Measurements from ENCODE around the gene C1orf87. TPM values are rescaled to one million over a fixed set of nuclear protein-coding genes. Genes with fewer than 3 reads are reported as not detected.

C1orf87 gene
- total and polyA plus RNA-seq, 2 donors (not counting 3 experiments of a cell fraction or from before 2014, with no cell fraction given): not detected

GRCh38 chr1:59992040-59992820 is 81.3 kb downstream of the C1orf87 start:
- Histone ChIP-seq H2AFZ (ENCODE audit: low read depth, low read length) (no peak overlapping the region), H3K9me1 (replicated peaks; ENCODE audit: control insufficient read depth, extremely low read depth, insufficient read depth, low read length) (no peaks in the 10 kb centered on the region), H3K4me2 (ENCODE audit: insufficient read depth, low read length) (no peak overlapping the region), H3K27me3 (ENCODE audit: control insufficient read depth in 2 of 2, insufficient read depth in 2 of 2, low read length in 2 of 2) (peaks cover 0 to 3% of the 10 kb centered on the region in 2 experiments), H4K20me1 (replicated peaks; ENCODE audit: control insufficient read depth, extremely low read depth, insufficient read depth, low read length) (no peaks in the 10 kb centered on the region), H3K9me3 (replicated peaks; ENCODE audit: control insufficient read depth, insufficient read depth, low read length) (no peaks in the 10 kb centered on the region), H3K4me1 (ENCODE audit: control insufficient read depth, extremely low read depth, insufficient read depth, low read length) (no peaks in the 10 kb centered on the region), H3K36me3 (ENCODE audit: control insufficient read depth in 2 of 2, extremely low read depth in 1 of 2, insufficient read depth in 2 of 2, low read length in 2 of 2) (no peaks in the 10 kb centered on the region), H3K9ac (replicated peaks; ENCODE audit: extremely low read depth, insufficient read depth, low read length) (no peak overlapping the region), H3K79me2 (ENCODE audit: control insufficient read depth, insufficient read depth, low read length) (no peaks in the 10 kb centered on the region), H3K4me3 (replicated peaks in 1 of 3; ENCODE audit: insufficient read depth in 1 of 3, low read depth in 1 of 3, low read length in 3 of 3) (no peak overlapping the region), H3K27ac (ENCODE audit: insufficient read depth, low read depth, low read length) (no peak overlapping the region)
- ChIA-PET CTCF (interaction anchor here (0.6 kb wide), 1 partner anchor 1691 kb away, joined by 3 read pairs; no protein-coding TSS in a partner anchor), POLR2A (no interaction called here)
- no TSS peak for BruUV-seq (replicated peaks)
- intact Hi-C loops (cut with micrococcal nuclease): no loop called here
- FAIRE-seq: no peak
- dilution Hi-C loops (cut with MboI; ENCODE audit: extremely low pct_ligation_motif_present, low sequenced_read_pairs): no loop called here
- DNase-seq (ENCODE audit: low read depth, low spot score): no peak
- TF ChIP-seq EZH2 (IDR thresholded peaks at IDR 0.05; ENCODE audit: borderline replicate concordance, low read depth, low read length, severe bottlenecking) (no peak), MAX (IDR thresholded peaks at IDR 0.05; ENCODE audit: insufficient read depth, insufficient read length) (no peak), POLR2A (IDR thresholded peaks at IDR 0.05; ENCODE audit: low read depth, low read length) (no peak), MYC (IDR thresholded peaks at IDR 0.05; ENCODE audit: low read depth, low read length) (no peak), POLR2AphosphoS5 (IDR thresholded peaks at IDR 0.05; ENCODE audit: insufficient read depth, low read depth, low read length) (no peak), CTCF (IDR thresholded peaks at IDR 0.05; ENCODE audit: extremely low read depth in 1 of 2, insufficient read depth in 1 of 2, low read depth in 1 of 2, low read length in 2 of 2) (no peak), JUN (IDR thresholded peaks at IDR 0.05; ENCODE audit: borderline replicate concordance, insufficient read depth, insufficient read length, low read depth) (no peak), GATA2 (IDR thresholded peaks at IDR 0.05; ENCODE audit: insufficient read depth, insufficient read length, low read depth, low read length) (no peak)

All from endothelial cell of umbilical vein (primary cell).